Stomach (tissue), 9 donors: Measurements from ENCODE around the gene CHST11. TPM values are rescaled to one million over a fixed set of nuclear protein-coding genes. Genes with fewer than 3 reads are reported as not detected.

ENCODE experiments used
- DNase-seq, 2 donors: peaks; one replicate each; pipeline versions ENCODE4 v3.0.0 to v3.0.0-alpha.2; 2013 to 2019
- H3K27ac ChIP-seq, 5 donors: fragments of 200-600 bp in 4 of 5; sonication (generic) in 4 of 5; one replicate each; pipeline ENCODE4 v1.5.1; 2013 to 2019; ENCODE audit warnings: mild to moderate bottlenecking in 1 of 5, moderate library complexity in 1 of 5
- H3K27me3 ChIP-seq, 3 donors: fragments of 200-600 bp; sonication (generic); one replicate each; pipeline ENCODE4 v1.5.1; 2017 to 2019; ENCODE audit warnings: mixed run types in 1 of 3
- H3K36me3 ChIP-seq, 4 donors: fragments of 200-600 bp; sonication (generic); 1 replicate in 3 of 4; 2 replicates in 1 of 4; pipeline ENCODE4 v1.5.1; 2016 to 2019
- H3K4me1 ChIP-seq, 4 donors: fragments of 200-600 bp; sonication (generic); one replicate each; pipeline ENCODE4 v1.5.1; 2016 to 2019
- H3K4me3 ChIP-seq, 4 donors: fragments of 200-600 bp; sonication (generic) in 3 of 4; one replicate each; pipeline ENCODE4 v1.5.1; 2016 to 2019; ENCODE audit warnings: mild to moderate bottlenecking in 1 of 4
- H3K9me3 ChIP-seq, 4 donors: fragments of 200-600 bp; sonication (generic); one replicate each; pipeline ENCODE4 v1.5.1; 2016 to 2019
- EP300 ChIP-seq: sonication (generic); formaldehyde crosslinking; IDR thresholded peaks from one replicate; pipeline ENCODE4 v1.6.1; 2017; ENCODE audit warnings: antibody characterized with exemption
- POLR2A ChIP-seq, 4 donors: fragments of 450-650 bp; IDR thresholded peaks; one replicate each; pipeline ENCODE4 v1.6.1; 2016; ENCODE audit warnings: antibody characterized with exemption in 4 of 4, control low read depth in 2 of 4, mild to moderate bottlenecking in 1 of 4, moderate library complexity in 1 of 4
- POLR2AphosphoS5 ChIP-seq, 3 donors: sonication (generic); formaldehyde crosslinking; IDR thresholded peaks; one replicate each; pipeline ENCODE4 v1.6.1; 2016; ENCODE audit warnings: antibody characterized with exemption in 3 of 3
- WGBS, 5 donors: extraction: QIAGEN DNeasy Blood & Tissue Kit in 3 of 5; methylation state at CpG; one replicate each; pipeline versions ENCODE4 v1.1.5 to v1.1.7; 2013 to 2018; 5-methylcytosine and 5-hydroxymethylcytosine counted together
- intact Hi-C: fragments of 100-400 bp; cut with DNase I; formaldehyde crosslinking; loops from one replicate; pipeline ENCODE4 v1.15.1; 2023; ENCODE audit warnings: low total_unique reads
- polyA plus RNA-seq, 3 donors: library from polyadenylated mRNA; stranded (reverse); fragments of 200-250 nt; gene quantifications; one replicate each; pipeline ENCODE4 v1.2.3, GENCODE V29; 2013
- total RNA-seq, 5 donors: library from RNA; depleted of rRNA; stranded (reverse); fragments of >200 nt; gene quantifications; one replicate each; pipeline versions ENCODE4 v1.1.0 to v1.2.3, GENCODE V29; 2014 to 2016
- TF ChIP-seq, protein P1 (sequence below), 7 experiments: fragments of 450-650 bp in 4 of 7; fragments of 200-600 bp in 3 of 7; sonication (generic) in 3 of 7; IDR thresholded peaks; one replicate each; pipeline ENCODE4 v1.5.1; 2016 to 2019; ENCODE audit warnings: antibody characterized with exemption in 7 of 7, control low read depth in 2 of 7, mild to moderate bottlenecking in 1 of 7
- donor health status: healthy with polysubstance abuse.
- donor health status: Bipolar disorder and iron deficiency.
- donor health status: healthy.

CHST11 gene
- total and polyA plus RNA-seq, 8 donors = 2.3 to 192 (median 18.6) TPM

DNA sequence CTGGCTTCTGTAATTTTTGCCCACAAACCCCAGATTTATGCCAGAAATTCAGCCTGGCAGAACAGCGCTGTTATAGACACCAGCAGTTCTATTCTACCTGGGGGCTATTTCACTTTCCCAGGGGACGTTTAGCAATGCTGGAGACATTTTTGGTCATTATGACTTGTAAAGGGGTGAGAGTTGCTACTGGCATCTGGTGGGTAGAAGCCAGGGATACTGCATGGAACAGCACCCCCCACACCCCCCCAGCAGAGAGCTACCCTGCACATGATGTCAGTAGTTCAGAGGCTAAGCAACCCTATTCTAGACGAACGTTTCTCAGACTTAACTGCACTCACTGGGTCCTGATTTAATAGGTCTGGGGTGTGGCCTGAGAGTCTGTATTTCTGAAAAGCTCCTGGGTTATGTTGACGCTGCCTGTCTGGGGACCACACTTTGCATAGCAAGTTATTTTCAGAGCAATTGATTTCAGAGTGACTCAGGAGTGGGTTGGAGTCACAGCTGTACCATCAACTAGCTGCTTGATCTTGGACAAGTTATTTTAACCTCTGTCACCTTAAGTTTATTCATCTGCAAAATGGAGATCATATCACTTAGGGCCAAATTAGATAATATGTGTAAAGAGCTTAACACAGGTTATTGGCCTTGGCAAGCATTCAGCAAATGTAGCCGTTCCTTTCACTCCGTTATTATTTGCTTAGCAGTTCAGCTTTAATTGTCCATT lies 48.5 kb downstream of the CHST11 start:
- peaks cover 15 to 58% (median 37%) of the 10 kb centered on the region in 4 donors for H3K4me1 ChIP-seq
- WGBS, 5 donors = 35 to 54% (median 46%) methylated on average over 7 of the region's 7 CpGs
- DNase-seq = no peak
- H3K27me3 ChIP-seq = no peaks in the 10 kb centered on the region
- H3K9me3 ChIP-seq = no peaks in the 10 kb centered on the region
- TF ChIP-seq, protein P1, sequence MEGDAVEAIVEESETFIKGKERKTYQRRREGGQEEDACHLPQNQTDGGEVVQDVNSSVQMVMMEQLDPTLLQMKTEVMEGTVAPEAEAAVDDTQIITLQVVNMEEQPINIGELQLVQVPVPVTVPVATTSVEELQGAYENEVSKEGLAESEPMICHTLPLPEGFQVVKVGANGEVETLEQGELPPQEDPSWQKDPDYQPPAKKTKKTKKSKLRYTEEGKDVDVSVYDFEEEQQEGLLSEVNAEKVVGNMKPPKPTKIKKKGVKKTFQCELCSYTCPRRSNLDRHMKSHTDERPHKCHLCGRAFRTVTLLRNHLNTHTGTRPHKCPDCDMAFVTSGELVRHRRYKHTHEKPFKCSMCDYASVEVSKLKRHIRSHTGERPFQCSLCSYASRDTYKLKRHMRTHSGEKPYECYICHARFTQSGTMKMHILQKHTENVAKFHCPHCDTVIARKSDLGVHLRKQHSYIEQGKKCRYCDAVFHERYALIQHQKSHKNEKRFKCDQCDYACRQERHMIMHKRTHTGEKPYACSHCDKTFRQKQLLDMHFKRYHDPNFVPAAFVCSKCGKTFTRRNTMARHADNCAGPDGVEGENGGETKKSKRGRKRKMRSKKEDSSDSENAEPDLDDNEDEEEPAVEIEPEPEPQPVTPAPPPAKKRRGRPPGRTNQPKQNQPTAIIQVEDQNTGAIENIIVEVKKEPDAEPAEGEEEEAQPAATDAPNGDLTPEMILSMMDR (IDR thresholded peaks at IDR 0.05) = no peak
- TF ChIP-seq EP300 = no peak
- no peak for TF ChIP-seq POLR2AphosphoS5 (IDR thresholded peaks at IDR 0.05)
- TF ChIP-seq POLR2A (IDR thresholded peaks at IDR 0.05) = no peak
- intact Hi-C loops = no loop called here
- peak overlapping the region in 1 of 5 donors; percentile 28 for H3K27ac ChIP-seq
- H3K36me3 ChIP-seq = no peaks in the 10 kb centered on the region
- H3K4me3 ChIP-seq = no peak overlapping the region

GRCh38 chr12:104506676-104507401 lies 50.1 kb downstream of the CHST11 start:
- no peaks in the 10 kb centered on the region for H3K9me3 ChIP-seq
- TF ChIP-seq EP300 = no peak
- TF ChIP-seq POLR2A (IDR thresholded peaks at IDR 0.05) = no peak
- TF ChIP-seq, protein P1 (IDR thresholded peaks at IDR 0.05) = no peak
- TF ChIP-seq POLR2AphosphoS5 (IDR thresholded peaks at IDR 0.05) = no peak
- H3K4me1 ChIP-seq = peaks cover 24 to 58% (median 41%) of the 10 kb centered on the region in 4 donors
- no peaks in the 10 kb centered on the region for H3K27me3 ChIP-seq
- peak in 1 of 2 donors; percentile 50 for DNase-seq
- no peaks in the 10 kb centered on the region for H3K36me3 ChIP-seq
- WGBS, 5 donors = 62 to 80% (median 75%) methylated on average over 14 of the region's 14 CpGs
- intact Hi-C loops = no loop called here
- H3K4me3 ChIP-seq = no peak overlapping the region
- no peak overlapping the region for H3K27ac ChIP-seq

GRCh38 chr12:104507672-104508071 lies 50.9 kb downstream of the CHST11 start:
- no peak for DNase-seq
- H3K4me1 ChIP-seq = peaks cover 24 to 54% (median 41%) of the 10 kb centered on the region in 4 donors
- intact Hi-C loops = no loop called here
- 91 to 98% (median 96%) methylated on average over 3 of the region's 3 CpGs for WGBS, 5 donors
- H3K4me3 ChIP-seq = no peak overlapping the region
- H3K9me3 ChIP-seq = no peaks in the 10 kb centered on the region
- no peak overlapping the region for H3K27ac ChIP-seq
- no peaks in the 10 kb centered on the region for H3K27me3 ChIP-seq
- TF ChIP-seq, protein P1 (IDR thresholded peaks at IDR 0.05) = no peak
- TF ChIP-seq EP300 (no peak), POLR2AphosphoS5 (IDR thresholded peaks at IDR 0.05) (no peak), POLR2A (IDR thresholded peaks at IDR 0.05) (no peak)
- no peaks in the 10 kb centered on the region for H3K36me3 ChIP-seq

DNA sequence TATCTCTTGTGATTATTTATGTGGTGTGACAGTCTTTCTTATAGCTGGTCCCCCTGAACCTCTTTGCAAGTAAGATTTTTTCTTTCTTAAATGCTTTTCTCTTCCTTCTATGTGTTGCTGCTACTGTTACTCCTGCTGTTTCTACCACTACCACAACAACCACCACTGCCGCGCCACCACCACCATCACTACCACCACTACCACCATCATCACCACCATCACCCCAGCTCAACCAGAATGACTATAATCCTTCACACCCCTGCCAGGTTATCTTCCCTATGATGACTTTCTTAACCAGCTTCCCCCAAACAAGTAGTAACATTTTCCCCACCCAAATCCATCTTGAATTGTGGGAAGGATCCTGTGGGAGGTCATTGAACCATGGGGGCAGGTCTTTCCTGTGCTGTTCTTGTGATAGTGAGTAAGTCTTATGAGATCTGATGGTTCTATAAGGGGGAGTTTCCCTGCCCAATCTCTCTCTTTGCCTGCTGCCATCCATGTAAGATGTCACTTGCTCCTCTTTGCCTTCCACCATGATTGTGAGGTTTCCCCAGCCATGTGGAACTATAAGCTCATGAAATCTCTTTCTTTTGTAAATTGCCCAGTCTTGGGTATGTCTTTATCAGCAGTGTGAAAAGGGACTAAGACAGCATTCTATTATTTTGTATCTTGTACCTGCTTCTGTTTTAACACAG lies 52.2 kb downstream of the CHST11 start:
- no peak for DNase-seq
- 94 to 100% (median 95%) methylated on average over 2 of the region's 2 CpGs for WGBS, 5 donors
- TF ChIP-seq EP300 (no peak), POLR2A (IDR thresholded peaks at IDR 0.05) (no peak), POLR2AphosphoS5 (IDR thresholded peaks at IDR 0.05) (no peak)
- TF ChIP-seq, protein P1 (IDR thresholded peaks at IDR 0.05) = no peak
- Histone ChIP-seq H3K36me3 (no peaks in the 10 kb centered on the region), H3K4me1 (peaks cover 24 to 57% (median 42%) of the 10 kb centered on the region in 4 donors), H3K4me3 (no peak overlapping the region), H3K27me3 (no peaks in the 10 kb centered on the region), H3K27ac (no peak overlapping the region), H3K9me3 (no peaks in the 10 kb centered on the region)
- intact Hi-C loops = no loop called here
